ENCODE results near the gene MLPH.

DNA sequence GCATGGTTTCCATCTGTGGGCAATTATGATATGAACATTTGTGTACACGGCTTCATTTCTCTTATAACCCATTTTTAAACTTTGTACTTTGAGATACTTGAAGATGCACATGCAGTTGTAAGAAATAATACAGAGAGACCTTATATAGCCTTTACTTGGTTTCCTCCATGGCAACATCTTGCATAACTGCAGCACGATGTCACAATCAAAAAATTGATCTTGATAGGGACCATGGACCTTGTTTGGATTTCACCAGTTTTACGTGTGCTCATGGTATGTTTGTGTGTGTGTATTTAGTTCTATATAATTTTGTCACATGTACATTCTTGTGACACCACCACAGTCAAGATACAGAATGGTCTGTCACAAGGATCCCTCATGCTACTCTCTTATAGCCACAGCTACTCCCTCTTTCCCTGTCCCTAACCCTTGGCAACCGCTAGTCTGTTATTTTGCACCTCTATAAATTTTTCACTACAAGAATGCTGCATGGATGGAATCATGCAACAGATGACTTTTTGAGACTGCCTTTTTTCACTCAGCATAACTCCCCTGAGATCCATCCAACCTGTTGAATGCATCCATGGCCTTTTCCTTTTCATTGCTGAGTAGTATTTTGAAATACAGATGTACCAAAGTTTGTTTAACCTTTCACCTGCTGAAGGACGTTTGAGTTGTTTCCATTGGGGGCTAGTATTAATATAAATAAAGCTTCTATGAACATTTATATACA, 19.4 kb upstream of the MLPH start:
- TF ChIP-seq CEBPB (IDR thresholded peaks at IDR 0.05) = no peak
- TF ChIP-seq, protein P1, sequence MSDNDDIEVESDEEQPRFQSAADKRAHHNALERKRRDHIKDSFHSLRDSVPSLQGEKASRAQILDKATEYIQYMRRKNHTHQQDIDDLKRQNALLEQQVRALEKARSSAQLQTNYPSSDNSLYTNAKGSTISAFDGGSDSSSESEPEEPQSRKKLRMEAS (IDR thresholded peaks at IDR 0.05) = no peak
- no peak for TF ChIP-seq TAF1 (IDR thresholded peaks at IDR 0.05; ENCODE audit: low read depth)
- TF ChIP-seq, protein P2, sequence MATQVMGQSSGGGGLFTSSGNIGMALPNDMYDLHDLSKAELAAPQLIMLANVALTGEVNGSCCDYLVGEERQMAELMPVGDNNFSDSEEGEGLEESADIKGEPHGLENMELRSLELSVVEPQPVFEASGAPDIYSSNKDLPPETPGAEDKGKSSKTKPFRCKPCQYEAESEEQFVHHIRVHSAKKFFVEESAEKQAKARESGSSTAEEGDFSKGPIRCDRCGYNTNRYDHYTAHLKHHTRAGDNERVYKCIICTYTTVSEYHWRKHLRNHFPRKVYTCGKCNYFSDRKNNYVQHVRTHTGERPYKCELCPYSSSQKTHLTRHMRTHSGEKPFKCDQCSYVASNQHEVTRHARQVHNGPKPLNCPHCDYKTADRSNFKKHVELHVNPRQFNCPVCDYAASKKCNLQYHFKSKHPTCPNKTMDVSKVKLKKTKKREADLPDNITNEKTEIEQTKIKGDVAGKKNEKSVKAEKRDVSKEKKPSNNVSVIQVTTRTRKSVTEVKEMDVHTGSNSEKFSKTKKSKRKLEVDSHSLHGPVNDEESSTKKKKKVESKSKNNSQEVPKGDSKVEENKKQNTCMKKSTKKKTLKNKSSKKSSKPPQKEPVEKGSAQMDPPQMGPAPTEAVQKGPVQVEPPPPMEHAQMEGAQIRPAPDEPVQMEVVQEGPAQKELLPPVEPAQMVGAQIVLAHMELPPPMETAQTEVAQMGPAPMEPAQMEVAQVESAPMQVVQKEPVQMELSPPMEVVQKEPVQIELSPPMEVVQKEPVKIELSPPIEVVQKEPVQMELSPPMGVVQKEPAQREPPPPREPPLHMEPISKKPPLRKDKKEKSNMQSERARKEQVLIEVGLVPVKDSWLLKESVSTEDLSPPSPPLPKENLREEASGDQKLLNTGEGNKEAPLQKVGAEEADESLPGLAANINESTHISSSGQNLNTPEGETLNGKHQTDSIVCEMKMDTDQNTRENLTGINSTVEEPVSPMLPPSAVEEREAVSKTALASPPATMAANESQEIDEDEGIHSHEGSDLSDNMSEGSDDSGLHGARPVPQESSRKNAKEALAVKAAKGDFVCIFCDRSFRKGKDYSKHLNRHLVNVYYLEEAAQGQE (IDR thresholded peaks at IDR 0.05; ENCODE audit: low read depth) = no peak
- no peak for TF ChIP-seq EGR1 (IDR thresholded peaks at IDR 0.05)
- no peak for TF ChIP-seq TCF12 (IDR thresholded peaks at IDR 0.05; ENCODE audit: low read depth)
- TF ChIP-seq, protein P3, sequence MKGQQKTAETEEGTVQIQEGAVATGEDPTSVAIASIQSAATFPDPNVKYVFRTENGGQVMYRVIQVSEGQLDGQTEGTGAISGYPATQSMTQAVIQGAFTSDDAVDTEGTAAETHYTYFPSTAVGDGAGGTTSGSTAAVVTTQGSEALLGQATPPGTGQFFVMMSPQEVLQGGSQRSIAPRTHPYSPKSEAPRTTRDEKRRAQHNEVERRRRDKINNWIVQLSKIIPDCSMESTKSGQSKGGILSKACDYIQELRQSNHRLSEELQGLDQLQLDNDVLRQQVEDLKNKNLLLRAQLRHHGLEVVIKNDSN (IDR thresholded peaks at IDR 0.05) = no peak
- no peak for TF ChIP-seq CREB1 (IDR thresholded peaks at IDR 0.05; ENCODE audit: low read depth)
- no peak for TF ChIP-seq ZBTB7A (IDR thresholded peaks at IDR 0.05; ENCODE audit: low read depth)
- no peak for TF ChIP-seq YY1 (IDR thresholded peaks at IDR 0.05; ENCODE audit: low read depth)
- no peak for TF ChIP-seq FOXM1 (IDR thresholded peaks at IDR 0.05; ENCODE audit: borderline replicate concordance, low read depth)
